ENCODE results near the gene EYS.

The EYS gene

DNA sequence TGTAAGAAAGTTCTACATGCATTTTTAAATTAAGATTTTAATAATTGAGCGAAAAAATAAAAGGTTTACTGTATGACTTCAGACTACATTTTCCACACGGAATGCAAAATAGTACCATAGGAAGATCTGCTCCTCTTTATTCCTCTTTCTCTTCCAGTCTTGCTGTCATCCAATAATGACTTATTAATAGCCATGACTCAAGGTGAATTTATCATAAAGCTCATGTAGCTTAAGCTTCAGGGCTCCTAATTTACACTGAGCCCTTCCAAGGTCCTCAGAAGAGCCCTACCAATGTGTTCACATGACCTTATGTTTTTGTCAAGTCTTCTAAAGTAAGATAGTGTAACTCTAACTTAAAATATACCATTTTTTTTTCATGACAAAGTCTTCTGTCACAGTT lies 1561.4 kb downstream of the EYS start:
- ATAC-seq: no peak
- TF ChIP-seq, protein P1, sequence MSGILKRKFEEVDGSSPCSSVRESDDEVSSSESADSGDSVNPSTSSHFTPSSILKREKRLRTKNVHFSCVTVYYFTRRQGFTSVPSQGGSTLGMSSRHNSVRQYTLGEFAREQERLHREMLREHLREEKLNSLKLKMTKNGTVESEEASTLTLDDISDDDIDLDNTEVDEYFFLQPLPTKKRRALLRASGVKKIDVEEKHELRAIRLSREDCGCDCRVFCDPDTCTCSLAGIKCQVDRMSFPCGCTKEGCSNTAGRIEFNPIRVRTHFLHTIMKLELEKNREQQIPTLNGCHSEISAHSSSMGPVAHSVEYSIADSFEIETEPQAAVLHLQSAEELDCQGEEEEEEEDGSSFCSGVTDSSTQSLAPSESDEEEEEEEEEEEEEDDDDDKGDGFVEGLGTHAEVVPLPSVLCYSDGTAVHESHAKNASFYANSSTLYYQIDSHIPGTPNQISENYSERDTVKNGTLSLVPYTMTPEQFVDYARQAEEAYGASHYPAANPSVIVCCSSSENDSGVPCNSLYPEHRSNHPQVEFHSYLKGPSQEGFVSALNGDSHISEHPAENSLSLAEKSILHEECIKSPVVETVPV (CRISPR knock-in tag; IDR thresholded peaks at IDR 0.05): no peak
- TF ChIP-seq ZNF70 (CRISPR knock-in tag; IDR thresholded peaks at IDR 0.05): no peak
- no peak for TF ChIP-seq RARB (CRISPR knock-in tag; IDR thresholded peaks at IDR 0.05)
- no peak for TF ChIP-seq CSDC2 (CRISPR knock-in tag; IDR thresholded peaks at IDR 0.05)
- TF ChIP-seq, protein P2, sequence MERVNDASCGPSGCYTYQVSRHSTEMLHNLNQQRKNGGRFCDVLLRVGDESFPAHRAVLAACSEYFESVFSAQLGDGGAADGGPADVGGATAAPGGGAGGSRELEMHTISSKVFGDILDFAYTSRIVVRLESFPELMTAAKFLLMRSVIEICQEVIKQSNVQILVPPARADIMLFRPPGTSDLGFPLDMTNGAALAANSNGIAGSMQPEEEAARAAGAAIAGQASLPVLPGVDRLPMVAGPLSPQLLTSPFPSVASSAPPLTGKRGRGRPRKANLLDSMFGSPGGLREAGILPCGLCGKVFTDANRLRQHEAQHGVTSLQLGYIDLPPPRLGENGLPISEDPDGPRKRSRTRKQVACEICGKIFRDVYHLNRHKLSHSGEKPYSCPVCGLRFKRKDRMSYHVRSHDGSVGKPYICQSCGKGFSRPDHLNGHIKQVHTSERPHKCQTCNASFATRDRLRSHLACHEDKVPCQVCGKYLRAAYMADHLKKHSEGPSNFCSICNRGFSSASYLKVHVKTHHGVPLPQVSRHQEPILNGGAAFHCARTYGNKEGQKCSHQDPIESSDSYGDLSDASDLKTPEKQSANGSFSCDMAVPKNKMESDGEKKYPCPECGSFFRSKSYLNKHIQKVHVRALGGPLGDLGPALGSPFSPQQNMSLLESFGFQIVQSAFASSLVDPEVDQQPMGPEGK (CRISPR knock-in tag; IDR thresholded peaks at IDR 0.05; ENCODE audit: borderline replicate concordance): no peak
- no peak for TF ChIP-seq TSHZ2 (CRISPR knock-in tag; IDR thresholded peaks at IDR 0.05)
- TF ChIP-seq ESRRG (CRISPR knock-in tag; IDR thresholded peaks at IDR 0.05): no peak
- TF ChIP-seq ZNF565 (CRISPR knock-in tag; conservative IDR thresholded peaks at IDR 0.05; ENCODE audit: low read depth): no peak
- no peak for TF ChIP-seq BACH2 (CRISPR knock-in tag; IDR thresholded peaks at IDR 0.05; ENCODE audit: borderline replicate concordance)
- TF ChIP-seq SNAI2 (CRISPR knock-in tag; IDR thresholded peaks at IDR 0.05): no peak
- TF ChIP-seq TOX (CRISPR knock-in tag; IDR thresholded peaks at IDR 0.05; ENCODE audit: borderline replicate concordance): no peak
- TF ChIP-seq, protein P3, sequence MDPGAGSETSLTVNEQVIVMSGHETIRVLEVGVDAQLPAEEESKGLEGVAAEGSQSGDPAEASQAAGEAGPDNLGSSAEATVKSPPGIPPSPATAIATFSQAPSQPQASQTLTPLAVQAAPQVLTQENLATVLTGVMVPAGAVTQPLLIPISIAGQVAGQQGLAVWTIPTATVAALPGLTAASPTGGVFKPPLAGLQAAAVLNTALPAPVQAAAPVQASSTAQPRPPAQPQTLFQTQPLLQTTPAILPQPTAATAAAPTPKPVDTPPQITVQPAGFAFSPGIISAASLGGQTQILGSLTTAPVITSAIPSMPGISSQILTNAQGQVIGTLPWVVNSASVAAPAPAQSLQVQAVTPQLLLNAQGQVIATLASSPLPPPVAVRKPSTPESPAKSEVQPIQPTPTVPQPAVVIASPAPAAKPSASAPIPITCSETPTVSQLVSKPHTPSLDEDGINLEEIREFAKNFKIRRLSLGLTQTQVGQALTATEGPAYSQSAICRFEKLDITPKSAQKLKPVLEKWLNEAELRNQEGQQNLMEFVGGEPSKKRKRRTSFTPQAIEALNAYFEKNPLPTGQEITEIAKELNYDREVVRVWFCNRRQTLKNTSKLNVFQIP (CRISPR knock-in tag; IDR thresholded peaks at IDR 0.05; ENCODE audit: borderline replicate concordance, low read depth): no peak
- TF ChIP-seq ZNF8 (CRISPR knock-in tag; IDR thresholded peaks at IDR 0.05): no peak
- no peak for TF ChIP-seq GLIS3 (CRISPR knock-in tag; IDR thresholded peaks at IDR 0.05)
- no peak for TF ChIP-seq PPARA (CRISPR knock-in tag; IDR thresholded peaks at IDR 0.05; ENCODE audit: borderline replicate concordance)
- TF ChIP-seq ISL1 (CRISPR knock-in tag; IDR thresholded peaks at IDR 0.05): no peak

DNA sequence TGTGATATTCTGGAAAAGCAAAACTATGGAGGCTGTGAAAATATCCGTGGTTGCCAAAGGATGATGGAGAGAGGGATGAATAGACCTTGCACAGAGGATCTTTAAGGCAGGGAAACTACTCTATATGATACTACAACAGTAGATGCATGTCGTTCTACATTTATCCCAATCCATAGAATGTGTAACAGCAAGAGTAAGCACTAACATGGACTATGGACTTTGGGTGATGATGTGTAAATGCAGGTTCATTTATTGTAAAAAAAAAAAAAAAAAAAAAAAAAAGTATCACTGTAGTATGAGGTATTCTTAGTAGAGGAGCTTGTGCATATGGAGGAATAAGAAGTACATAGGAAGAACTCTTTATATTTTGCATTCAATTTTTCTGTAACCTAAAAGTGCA lies 1563.9 kb downstream of the EYS start:
- TF ChIP-seq ZFP3 (CRISPR knock-in tag; IDR thresholded peaks at IDR 0.05): no peak
- no peak for TF ChIP-seq TSHZ2 (CRISPR knock-in tag; IDR thresholded peaks at IDR 0.05)
- no peak for TF ChIP-seq ZFP30 (CRISPR knock-in tag; IDR thresholded peaks at IDR 0.05)
- TF ChIP-seq, protein P2 (CRISPR knock-in tag; IDR thresholded peaks at IDR 0.05; ENCODE audit: borderline replicate concordance): no peak
- TF ChIP-seq SNAI2 (CRISPR knock-in tag; IDR thresholded peaks at IDR 0.05): no peak
- no peak for TF ChIP-seq OSR1 (CRISPR knock-in tag; IDR thresholded peaks at IDR 0.05)
- no peak for TF ChIP-seq GLIS3 (CRISPR knock-in tag; IDR thresholded peaks at IDR 0.05)
- TF ChIP-seq ESRRG (CRISPR knock-in tag; IDR thresholded peaks at IDR 0.05): no peak
- TF ChIP-seq, protein P3 (CRISPR knock-in tag; IDR thresholded peaks at IDR 0.05; ENCODE audit: borderline replicate concordance, low read depth): no peak
- no peak for ATAC-seq

All from SK-N-SH treated with all-trans-retinoic acid at 6 μM for 48 hours (cell line).